HepG2 (cell line): ENCODE data around the gene RSPRY1. TPM values are rescaled to one million over a fixed set of nuclear protein-coding genes. Genes with fewer than 3 reads are reported as not detected.
A peak's percentile ranks its signal among the peaks of the same experiment; 100 is the strongest.

Source experiments
- ATAC-seq: fragments of 200-7000 bp; cut with Tn5 transposase; 3 replicates; pipeline ENCODE4 v1.9.1; 2020; ENCODE audit warnings: mild to moderate bottlenecking, moderate library complexity
- BruUV-seq: library from RNA; stranded (reverse); fragments of 400-500 nt; replicated peaks from 2 replicates; lab custom pipeline; 2021; lab: Mats Ljungman, UMichigan
- CTCF ChIA-PET: fragments of 300-600 bp; formaldehyde crosslinking; extraction: SDS; loops from one replicate; lab custom pipeline; 2021; ENCODE audit warnings: low total read pairs, inconsistent platforms, low intra/inter-chr PET ratio; lab: Yijun Ruan, JAX
- POLR2A ChIA-PET: fragments of 350-600 bp; sonication (Branson Sonifier 250); formaldehyde crosslinking; loops from one replicate; lab custom pipeline; 2020; ENCODE audit warnings: antibody characterized with exemption, inconsistent platforms; lab: Yijun Ruan, JAX
- DNase-seq: peaks from one replicate; pipeline ENCODE4 v3.0.0-alpha.2; 2015; ENCODE audit warnings: low spot score
- FAIRE-seq: peaks from 3 replicates; lab custom pipeline; 2011; peaks lifted over from hg19 to GRCh38; lab: Jason Lieb, UNC
- H2AFZ ChIP-seq: one replicate; pipeline ENCODE4 v1.6.1; 2011; ENCODE audit warnings: low read length, inconsistent platforms
- H3K27ac ChIP-seq: fragments of 300-600 bp; 3 replicates; pipeline ENCODE4 v1.8.0; 2011; ENCODE audit warnings: mixed run types, mild to moderate bottlenecking, mixed read lengths, low read length, inconsistent platforms; ENCODE audit not compliant: insufficient read depth; ENCODE audit errors: extremely low read length
- H3K27me3 ChIP-seq, 2 experiments: fragments of 200-600 bp in 1 of 2; 2 replicates in 1 of 2; 3 replicates in 1 of 2; pipeline versions ENCODE4 v1.6.0 to v1.8.0; 2011; ENCODE audit warnings: low read length in 2 of 2, mild to moderate bottlenecking in 2 of 2, moderate library complexity in 2 of 2, inconsistent platforms in 1 of 2; ENCODE audit not compliant: insufficient read depth in 2 of 2, control insufficient read depth in 1 of 2
- H3K36me3 ChIP-seq, 2 experiments: fragments of 200-600 bp in 1 of 2; replicated peaks in 1 of 2; 2 replicates in 1 of 2; 3 replicates in 1 of 2; pipeline versions ENCODE4 v1.5.1 to v1.8.0; 2011; ENCODE audit warnings: low read length in 2 of 2, inconsistent platforms in 1 of 2; ENCODE audit not compliant: insufficient read depth in 2 of 2, control insufficient read depth in 1 of 2
- H3K4me1 ChIP-seq: 2 replicates; pipeline ENCODE4 v1.5.1; 2012; ENCODE audit warnings: low read length, inconsistent platforms; ENCODE audit not compliant: insufficient read depth
- H3K4me2 ChIP-seq: 2 replicates; pipeline ENCODE4 v1.6.0; 2011; ENCODE audit warnings: low read depth, low read length, inconsistent platforms
- H3K4me3 ChIP-seq, 3 experiments: fragments of 200-600 bp in 1 of 3; sonication (generic), shearing (Covaris generic) in 1 of 3; replicated peaks in 1 of 3; 2 replicates each; pipeline ENCODE4 v1.5.1; 2011 to 2016; ENCODE audit warnings: low read length in 3 of 3, inconsistent platforms in 2 of 3, low read depth in 2 of 3, mild to moderate bottlenecking in 2 of 3, control low read depth in 1 of 3, mixed read lengths in 1 of 3; ENCODE audit not compliant: insufficient read depth in 1 of 3
- H3K79me2 ChIP-seq: one replicate; pipeline ENCODE4 v1.6.1; 2011; ENCODE audit warnings: low read length, inconsistent platforms; ENCODE audit not compliant: insufficient read depth
- H3K9ac ChIP-seq: 2 replicates; pipeline ENCODE4 v1.6.0; 2011; ENCODE audit warnings: mild to moderate bottlenecking, low read depth, low read length, inconsistent platforms; ENCODE audit not compliant: insufficient read depth
- H3K9me3 ChIP-seq: 2 replicates; pipeline ENCODE4 v1.5.1; 2012; ENCODE audit warnings: mild to moderate bottlenecking, low read length
- H4K20me1 ChIP-seq: 2 replicates; pipeline ENCODE4 v1.6.0; 2011; ENCODE audit warnings: inconsistent platforms, mild to moderate bottlenecking, low read length, moderate library complexity; ENCODE audit not compliant: insufficient read depth
- AHDC1 ChIP-seq: sonication (generic); formaldehyde crosslinking; IDR thresholded peaks from 2 replicates; pipeline ENCODE4 v1.5.1; 2020; ENCODE audit warnings: mild to moderate bottlenecking, missing genetic modification reagents, borderline replicate concordance
- ARNT2 ChIP-seq: sonication (generic); formaldehyde crosslinking; IDR thresholded peaks from 2 replicates; pipeline ENCODE4 v1.8.0; 2022; ENCODE audit warnings: mild to moderate bottlenecking, low read depth, missing genetic modification reagents, moderate library complexity
- FLYWCH1 ChIP-seq: sonication (generic); formaldehyde crosslinking; IDR thresholded peaks from 2 replicates; pipeline ENCODE4 v1.8.1; 2023; ENCODE audit warnings: mild to moderate bottlenecking, missing genetic modification reagents
- HMGA1 ChIP-seq: sonication (generic); formaldehyde crosslinking; conservative IDR thresholded peaks from 2 replicates; pipeline ENCODE4 v1.4.0; 2020; ENCODE audit warnings: missing genetic modification reagents
- SALL1 ChIP-seq: sonication (generic); formaldehyde crosslinking; IDR thresholded peaks from 2 replicates; pipeline ENCODE4 v1.8.0; 2022; ENCODE audit warnings: mild to moderate bottlenecking, missing genetic modification reagents
- SMC3 ChIP-seq: IDR thresholded peaks from 2 replicates; pipeline ENCODE4 v1.6.1; 2011; ENCODE audit warnings: low read length, improper control_type of control experiment
- ZFX ChIP-seq: sonication (generic); formaldehyde crosslinking; IDR thresholded peaks from 2 replicates; pipeline ENCODE4 v1.4.0; 2020; ENCODE audit warnings: mild to moderate bottlenecking, low read depth, missing genetic modification reagents, moderate library complexity
- ZNF12 ChIP-seq: sonication (generic); formaldehyde crosslinking; IDR thresholded peaks from 2 replicates; pipeline ENCODE4 v1.5.0; 2020; ENCODE audit warnings: missing genetic modification reagents
- ZNF205 ChIP-seq: IDR thresholded peaks from 2 replicates; pipeline ENCODE4 v1.6.1; 2018; ENCODE audit warnings: missing biosample characterization, missing genetic modification reagents
- ZNF839 ChIP-seq: sonication (generic); formaldehyde crosslinking; IDR thresholded peaks from 2 replicates; pipeline ENCODE4 v1.4.0; 2020; ENCODE audit warnings: missing genetic modification reagents, mild to moderate bottlenecking, borderline replicate concordance
- WGBS: methylation state at CpG from one replicate; pipeline ENCODE4 v1.1.6; 2017; ENCODE audit warnings: low lambda C conversion rate; 5-methylcytosine and 5-hydroxymethylcytosine counted together
- in situ Hi-C: cut with HindIII; loops from 2 replicates; pipeline ENCODE4 v1.10.0; 2017; ENCODE audit warnings: low pct_unique_long_range_greater_than_20kb; ENCODE audit not compliant: extremely low pct_ligation_motif_present
- intact Hi-C: fragments of 100-400 bp; cut with micrococcal nuclease; formaldehyde crosslinking; loops from one replicate; pipeline ENCODE4 v1.10.0; 2022; ENCODE audit not compliant: unreplicated experiment
- polyA plus RNA-seq, 8 experiments: library from polyadenylated mRNA; depleted of rRNA in 3 of 8; stranded (reverse) in 7 of 8; unstranded in 1 of 8; fragments of >200 nt; fragmentation: Illumina TruSeq in 4 of 8; extraction: Trizol in 4 of 8; gene quantifications; 2 replicates each; pipeline versions ENCODE4 v1.2.1 to v1.2.3, GENCODE V29; 2011 to 2016; ENCODE audit warnings: low read depth in 4 of 8, missing spikeins in 1 of 8, mixed read lengths in 1 of 8; ENCODE audit not compliant: insufficient read depth in 1 of 8
- total RNA-seq, 5 experiments: library from RNA; depleted of rRNA; stranded (reverse); fragments of >200 nt; fragmentation: Illumina TruSeq; extraction: Trizol; gene quantifications; 2 replicates each; pipeline ENCODE4 v1.2.3, GENCODE V29; 2016; ENCODE audit warnings: low read depth in 1 of 5
- TF ChIP-seq, protein P1 (sequence below): sonication (generic); formaldehyde crosslinking; IDR thresholded peaks from 2 replicates; pipeline ENCODE4 v1.5.0; 2020; ENCODE audit warnings: mild to moderate bottlenecking, missing genetic modification reagents, moderate library complexity
- TF ChIP-seq, protein P2 (sequence below): sonication (generic); formaldehyde crosslinking; IDR thresholded peaks from 2 replicates; pipeline ENCODE4 v1.5.1; 2020; ENCODE audit warnings: missing genetic modification reagents, mild to moderate bottlenecking, borderline replicate concordance

The RSPRY1 gene
- total and polyA plus RNA-seq, 2 of the 13 experiments (the other 11 are each of a cell fraction or from before 2014, with no cell fraction given), result 53.4 to 61.0 TPM

GRCh38 chr16:57146735-57147134 is 39.4 kb upstream of the RSPRY1 start:
- Histone ChIP-seq H3K36me3 (no peaks in the 10 kb centered on the region), H4K20me1 (no peaks in the 10 kb centered on the region), H3K4me1 (peaks cover 26% of the 10 kb centered on the region), H3K9ac (no peak overlapping the region), H3K27ac (no peak overlapping the region), H3K79me2 (no peaks in the 10 kb centered on the region), H3K4me3 (no peak overlapping the region), H3K9me3 (no peaks in the 10 kb centered on the region), H3K27me3 (no peaks in the 10 kb centered on the region), H2AFZ (no peak overlapping the region), H3K4me2 (no peak overlapping the region)
- no TSS peak for BruUV-seq
- intact Hi-C loops, result no loop called here
- 84% methylated on average over 4 of the region's 5 CpGs for WGBS
- ChIA-PET POLR2A (no interaction called here), CTCF (no interaction called here)
- DNase-seq (peak; percentile 28), ATAC-seq (peak; percentile 84), FAIRE-seq (peak; percentile 46)
- in situ Hi-C loops, result no loop called here
- TF ChIP-seq FLYWCH1 (no peak), ZNF12 (CRISPR knock-in tag) (no peak), SMC3 (peak; percentile 47; the same call in 1 of the 2 replicates), SALL1 (0 out of 2 replicates have a peak, but pooled peaks have one; percentile 11), ZNF839 (CRISPR knock-in tag) (0 out of 2 replicates have a peak, but pooled peaks have one; percentile 19), HMGA1 (CRISPR knock-in tag) (no peak), ZFX (CRISPR knock-in tag) (0 out of 2 replicates have a peak, but pooled peaks have one; percentile 20), ZNF205 (no peak), AHDC1 (CRISPR knock-in tag) (no peak), ARNT2 (CRISPR knock-in tag) (no peak)
- TF ChIP-seq, protein P1, sequence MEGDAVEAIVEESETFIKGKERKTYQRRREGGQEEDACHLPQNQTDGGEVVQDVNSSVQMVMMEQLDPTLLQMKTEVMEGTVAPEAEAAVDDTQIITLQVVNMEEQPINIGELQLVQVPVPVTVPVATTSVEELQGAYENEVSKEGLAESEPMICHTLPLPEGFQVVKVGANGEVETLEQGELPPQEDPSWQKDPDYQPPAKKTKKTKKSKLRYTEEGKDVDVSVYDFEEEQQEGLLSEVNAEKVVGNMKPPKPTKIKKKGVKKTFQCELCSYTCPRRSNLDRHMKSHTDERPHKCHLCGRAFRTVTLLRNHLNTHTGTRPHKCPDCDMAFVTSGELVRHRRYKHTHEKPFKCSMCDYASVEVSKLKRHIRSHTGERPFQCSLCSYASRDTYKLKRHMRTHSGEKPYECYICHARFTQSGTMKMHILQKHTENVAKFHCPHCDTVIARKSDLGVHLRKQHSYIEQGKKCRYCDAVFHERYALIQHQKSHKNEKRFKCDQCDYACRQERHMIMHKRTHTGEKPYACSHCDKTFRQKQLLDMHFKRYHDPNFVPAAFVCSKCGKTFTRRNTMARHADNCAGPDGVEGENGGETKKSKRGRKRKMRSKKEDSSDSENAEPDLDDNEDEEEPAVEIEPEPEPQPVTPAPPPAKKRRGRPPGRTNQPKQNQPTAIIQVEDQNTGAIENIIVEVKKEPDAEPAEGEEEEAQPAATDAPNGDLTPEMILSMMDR (CRISPR knock-in tag), result peak; percentile 43; the same call in 1 of the 2 replicates
- TF ChIP-seq, protein P2, sequence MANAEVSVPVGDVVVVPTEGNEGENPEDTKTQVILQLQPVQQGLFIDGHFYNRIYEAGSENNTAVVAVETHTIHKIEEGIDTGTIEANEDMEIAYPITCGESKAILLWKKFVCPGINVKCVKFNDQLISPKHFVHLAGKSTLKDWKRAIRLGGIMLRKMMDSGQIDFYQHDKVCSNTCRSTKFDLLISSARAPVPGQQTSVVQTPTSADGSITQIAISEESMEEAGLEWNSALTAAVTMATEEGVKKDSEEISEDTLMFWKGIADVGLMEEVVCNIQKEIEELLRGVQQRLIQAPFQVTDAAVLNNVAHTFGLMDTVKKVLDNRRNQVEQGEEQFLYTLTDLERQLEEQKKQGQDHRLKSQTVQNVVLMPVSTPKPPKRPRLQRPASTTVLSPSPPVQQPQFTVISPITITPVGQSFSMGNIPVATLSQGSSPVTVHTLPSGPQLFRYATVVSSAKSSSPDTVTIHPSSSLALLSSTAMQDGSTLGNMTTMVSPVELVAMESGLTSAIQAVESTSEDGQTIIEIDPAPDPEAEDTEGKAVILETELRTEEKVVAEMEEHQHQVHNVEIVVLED (CRISPR knock-in tag), result no peak
